Glutamatergic neuron (in vitro differentiated cells): ENCODE data around the gene NAPEPLD. TPM values are rescaled to one million over a fixed set of nuclear protein-coding genes. Genes with fewer than 3 reads are reported as not detected.
"Not testable (repeated sequence)": the region's sequence is repeated elsewhere in the genome, so short reads cannot be mapped to it uniquely, and the experiment has no call there.

ENCODE experiments used
- DNase-seq: peaks from one replicate; pipeline ENCODE4 v3.0.0; 2022
- H3K27ac Mint-ChIP-seq: one replicate; pipeline ENCODE4 v1.8.0; 2020; ENCODE audit warnings: mild to moderate bottlenecking, mixed read lengths, inconsistent platforms; ENCODE audit not compliant: unreplicated experiment
- H3K27me3 Mint-ChIP-seq: one replicate; pipeline ENCODE4 v1.8.0; 2020; ENCODE audit warnings: mild to moderate bottlenecking, moderate library complexity, mixed read lengths, inconsistent platforms; ENCODE audit not compliant: unreplicated experiment
- H3K36me3 Mint-ChIP-seq: one replicate; pipeline ENCODE4 v1.8.0; 2020; ENCODE audit warnings: mild to moderate bottlenecking, mixed read lengths, inconsistent platforms; ENCODE audit not compliant: unreplicated experiment
- H3K4me1 Mint-ChIP-seq: one replicate; pipeline ENCODE4 v1.8.0; 2020; ENCODE audit warnings: mild to moderate bottlenecking, low read depth, mixed read lengths, inconsistent platforms; ENCODE audit not compliant: unreplicated experiment
- H3K4me3 Mint-ChIP-seq: one replicate; pipeline ENCODE4 v1.8.0; 2020; ENCODE audit warnings: mild to moderate bottlenecking, mixed read lengths, inconsistent platforms; ENCODE audit not compliant: unreplicated experiment
- H3K9me3 Mint-ChIP-seq: one replicate; pipeline ENCODE4 v1.8.0; 2020; ENCODE audit warnings: mild to moderate bottlenecking, moderate library complexity, mixed read lengths, inconsistent platforms; ENCODE audit not compliant: unreplicated experiment
- CTCF ChIP-seq: fragments of 200-600 bp; sonication (generic); IDR thresholded peaks from one replicate; pipeline ENCODE4 v1.5.0; 2021; ENCODE audit not compliant: partially characterized antibody, unreplicated experiment
- total RNA-seq: library from RNA; stranded (reverse); fragmentation: NEBNext Ultra II Directional; extraction: Animal tissue kit (Norgen Biotek cat#: 25700); gene quantifications from one replicate; pipeline ENCODE4 v1.2.1, GENCODE V29; 2021; ENCODE audit not compliant: unreplicated experiment

NAPEPLD gene
- total RNA-seq, 1 donor from 2014 or later = 6.5 TPM

DNA sequence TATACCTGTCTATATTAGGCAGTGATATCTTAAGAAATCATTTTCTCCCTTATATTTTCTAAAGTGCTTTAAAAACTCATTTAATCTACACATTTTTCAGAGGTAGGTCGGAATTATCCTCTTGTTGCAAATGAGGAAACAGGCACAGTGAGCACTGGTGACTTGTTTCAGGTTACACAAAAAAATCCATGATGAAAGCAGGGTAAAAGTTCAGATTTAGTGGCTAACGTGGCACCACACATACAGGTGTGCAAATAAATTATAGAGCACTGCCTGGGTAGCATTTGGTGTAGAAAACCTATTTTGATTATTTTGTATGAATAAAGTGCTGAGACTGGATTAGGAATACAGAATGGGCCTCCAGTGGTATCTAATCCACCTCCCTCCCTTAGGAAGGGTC, 47.4 kb downstream of the NAPEPLD start:
- DNase-seq = no peak
- Mint-ChIP-seq H3K27ac (no peak overlapping the region), H3K36me3 (no peaks in the 10 kb centered on the region), H3K4me3 (no peak overlapping the region), H3K9me3 (no peaks in the 10 kb centered on the region), H3K27me3 (no peaks in the 10 kb centered on the region), H3K4me1 (peaks cover 5% of the 10 kb centered on the region)
- no peak for TF ChIP-seq CTCF

DNA sequence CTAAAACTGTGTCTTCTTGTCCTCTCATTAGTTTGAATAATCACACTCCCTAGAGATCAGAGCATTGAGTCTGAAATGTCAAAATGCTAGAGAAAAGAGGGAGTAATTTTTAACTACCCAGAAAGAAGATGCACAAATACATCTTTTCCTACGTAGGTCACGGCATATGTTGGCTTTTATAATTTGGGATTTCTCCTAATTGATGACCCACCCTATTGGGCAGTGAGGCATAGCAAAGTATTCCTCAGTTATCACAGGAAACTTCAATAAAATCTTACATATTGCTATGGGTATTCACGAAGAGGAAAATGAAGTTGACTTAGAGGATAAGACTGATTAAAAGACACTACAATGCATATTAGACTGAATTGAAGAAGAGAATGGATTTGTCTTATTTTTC, 48.6 kb downstream of the NAPEPLD start:
- Mint-ChIP-seq H3K4me3 (no peak overlapping the region), H3K27ac (no peak overlapping the region), H3K4me1 (peaks cover 2% of the 10 kb centered on the region), H3K27me3 (no peaks in the 10 kb centered on the region), H3K36me3 (no peaks in the 10 kb centered on the region), H3K9me3 (no peaks in the 10 kb centered on the region)
- TF ChIP-seq CTCF = no peak
- DNase-seq = no peak

DNA sequence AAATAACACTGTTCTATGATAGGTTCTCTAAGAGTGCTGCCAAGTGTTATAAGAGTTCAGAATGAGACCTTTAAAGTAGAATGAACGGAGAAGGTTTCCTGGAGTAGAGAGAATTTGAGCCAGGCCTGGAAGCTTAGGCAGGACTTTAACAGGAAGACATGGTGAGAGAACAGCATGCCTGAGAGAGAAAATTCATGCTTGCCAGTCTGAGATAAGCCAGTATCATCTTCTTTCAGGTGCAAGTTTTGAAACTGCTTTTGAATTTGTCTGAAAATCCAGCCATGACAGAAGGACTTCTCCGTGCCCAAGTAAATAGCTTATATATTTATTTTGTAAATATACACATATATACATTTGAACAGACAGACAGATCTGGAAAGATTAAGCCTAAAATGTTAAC, 51.9 kb downstream of the NAPEPLD start:
- no peaks in the 10 kb centered on the region for H3K9me3 Mint-ChIP-seq
- DNase-seq = no peak

GRCh38 chr7:103095558-103095957, 53.3 kb downstream of the NAPEPLD start:
- not testable (repeated sequence) for H3K27me3 Mint-ChIP-seq, H3K4me1 Mint-ChIP-seq, H3K4me3 Mint-ChIP-seq, H3K27ac Mint-ChIP-seq, H3K9me3 Mint-ChIP-seq, DNase-seq, H3K36me3 Mint-ChIP-seq

More for the DNA sequence above, 51.9 kb downstream of the NAPEPLD start:
- Mint-ChIP-seq H3K27me3 (no peaks in the 10 kb centered on the region), H3K36me3 (no peaks in the 10 kb centered on the region), H3K27ac (no peak overlapping the region), H3K4me1 (no peaks in the 10 kb centered on the region), H3K4me3 (no peak overlapping the region)
- no peak for TF ChIP-seq CTCF

- Mint-ChIP-seq H3K4me1 (no peaks in the 10 kb centered on the region), H3K27me3 (peaks cover 1% of the 10 kb centered on the region), H3K36me3 (peaks cover 3% of the 10 kb centered on the region), H3K9me3 (no peaks in the 10 kb centered on the region), H3K4me3 (no peak overlapping the region), H3K27ac (no peak overlapping the region)
- no peak for TF ChIP-seq CTCF
- no peak for DNase-seq
These were observed 54.8 kb downstream of the NAPEPLD start for GRCh38 chr7:103094102-103094501.

DNA sequence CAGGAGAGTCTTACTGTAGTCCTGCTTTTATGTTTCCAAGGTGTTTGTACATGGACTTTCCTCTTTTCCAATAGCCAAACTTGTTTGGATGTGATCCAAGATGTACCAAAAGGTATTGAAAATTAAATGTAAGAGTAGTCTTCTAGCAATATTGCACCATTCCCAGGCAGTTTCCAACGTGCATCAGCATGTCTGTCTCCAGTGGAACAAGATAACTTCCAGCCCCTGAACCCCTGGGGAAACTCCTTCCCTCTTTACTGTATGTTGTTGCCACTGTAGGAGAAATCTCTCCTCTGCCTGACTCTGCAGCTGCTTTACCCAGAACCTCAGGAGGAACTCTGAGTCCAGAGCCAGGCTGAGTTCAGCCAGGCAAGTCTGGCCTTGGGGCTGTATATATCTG, 55.5 kb downstream of the NAPEPLD start:
- Mint-ChIP-seq H3K27ac (no peak overlapping the region), H3K9me3 (no peaks in the 10 kb centered on the region), H3K27me3 (peaks cover 1% of the 10 kb centered on the region), H3K4me1 (no peaks in the 10 kb centered on the region), H3K4me3 (no peak overlapping the region), H3K36me3 (peaks cover 3% of the 10 kb centered on the region)
- TF ChIP-seq CTCF = no peak
- DNase-seq = no peak

DNA sequence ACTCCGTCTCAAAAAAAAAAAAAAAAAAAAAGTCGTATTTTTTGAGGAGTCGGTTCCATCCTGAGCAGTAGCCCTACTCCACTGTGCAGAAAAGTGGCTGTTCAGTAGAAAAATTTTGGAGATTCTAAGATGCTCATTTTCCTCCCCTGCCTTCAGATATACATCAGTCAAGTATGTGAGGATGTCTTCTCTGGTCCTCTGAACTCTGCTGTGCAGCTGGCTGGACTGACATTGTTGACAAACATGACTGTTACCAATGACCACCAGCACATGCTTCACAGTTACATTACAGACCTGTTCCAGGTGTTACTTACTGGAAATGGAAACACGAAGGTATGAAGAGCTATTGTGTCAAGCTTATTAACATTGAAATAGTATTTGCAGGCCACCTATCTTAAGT, 56.6 kb downstream of the NAPEPLD start:
- not testable (repeated sequence) for H3K27ac Mint-ChIP-seq, H3K4me3 Mint-ChIP-seq, H3K9me3 Mint-ChIP-seq, H3K27me3 Mint-ChIP-seq, H3K4me1 Mint-ChIP-seq, H3K36me3 Mint-ChIP-seq, DNase-seq
